NOMO-1 treated with dmso at 0.1 percent for 144 hours (cell line): ENCODE measurements around the gene BAAT.
"Not testable (repeated sequence)": the region's sequence is repeated elsewhere in the genome, so short reads cannot be mapped to it uniquely, and the experiment has no call there.

Experiments used
- DNase-seq: peaks from one replicate; lab custom pipeline; 2025; ENCODE audit not compliant: unreplicated experiment; lab: John Stamatoyannopoulos, UW

The BAAT gene

DNA sequence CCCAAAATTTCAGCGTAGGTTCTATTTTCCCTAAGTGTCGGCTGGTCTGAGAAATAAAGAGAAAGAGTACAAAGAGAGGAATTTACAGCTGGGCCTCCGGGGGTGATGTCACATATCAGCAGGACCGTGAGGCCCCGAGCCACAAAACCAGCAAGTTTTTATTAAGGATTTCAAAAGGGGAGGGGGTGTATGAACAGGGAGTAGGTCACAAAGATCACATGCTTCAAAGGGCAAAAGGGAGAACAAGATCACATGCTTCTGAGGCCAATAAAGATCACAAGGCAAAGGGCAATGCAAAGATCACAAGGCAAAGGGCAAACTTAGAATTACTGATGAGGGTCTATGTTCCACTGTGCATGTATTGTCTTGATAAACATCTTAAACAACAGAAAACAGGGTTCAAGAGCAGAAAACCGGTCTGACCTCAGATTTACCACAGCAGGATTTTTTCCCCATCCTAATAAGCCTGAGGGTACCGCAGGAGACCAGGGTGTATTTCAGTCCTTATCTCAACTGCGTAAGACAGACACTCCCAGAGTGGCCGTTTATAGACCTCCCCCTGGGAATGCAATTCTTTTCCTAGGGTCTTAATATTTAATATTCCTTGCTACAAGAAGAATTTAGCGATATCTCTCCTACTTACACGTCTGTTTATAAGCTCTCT lies at the start of gene BAAT:
Gene BAAT, minus strand, starts transcription at position 134 of the 664 bp plus-strand sequence. CDS start 13,602 bp downstream, outside the sequence.
- not testable (repeated sequence) for DNase-seq

DNA sequence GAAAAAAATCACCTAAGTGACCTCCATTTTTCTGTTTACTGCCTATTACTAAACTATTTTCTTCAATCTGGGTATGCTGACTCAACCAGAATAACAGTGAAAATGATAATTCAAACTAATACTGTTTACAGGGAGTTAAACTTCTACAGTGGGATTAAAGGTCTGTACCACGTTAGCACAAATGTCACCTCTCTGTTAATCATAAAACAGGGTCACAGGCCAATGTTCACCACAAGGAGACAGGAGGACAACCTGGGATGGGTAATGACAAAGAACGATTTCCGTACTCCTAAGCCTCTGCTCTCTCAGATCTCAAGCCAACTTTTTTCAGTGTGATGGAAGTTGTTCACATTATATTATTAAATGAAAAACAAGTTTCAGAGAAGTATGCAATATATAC lies 48.4 kb upstream of the BAAT start:
- no peak for DNase-seq

DNA sequence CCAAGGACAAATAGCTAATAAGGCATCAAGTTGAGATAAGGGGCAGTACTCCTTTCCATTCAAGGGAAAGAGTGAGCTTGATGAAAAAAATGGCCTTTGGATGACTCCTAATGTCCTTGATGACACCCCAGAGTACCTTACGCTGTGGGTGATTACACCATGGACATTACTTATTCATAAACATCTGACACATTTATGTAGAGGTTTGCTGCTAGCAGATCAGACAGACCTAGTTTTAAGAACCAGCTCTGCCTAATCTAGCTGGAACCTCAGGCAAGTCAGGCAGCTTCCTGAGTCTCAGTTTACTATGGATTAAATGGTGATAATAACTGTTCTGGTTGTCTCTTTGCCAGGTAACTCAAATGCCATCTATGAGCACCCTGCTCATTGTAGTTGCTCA lies 47.9 kb upstream of the BAAT start:
- no peak for DNase-seq

DNA sequence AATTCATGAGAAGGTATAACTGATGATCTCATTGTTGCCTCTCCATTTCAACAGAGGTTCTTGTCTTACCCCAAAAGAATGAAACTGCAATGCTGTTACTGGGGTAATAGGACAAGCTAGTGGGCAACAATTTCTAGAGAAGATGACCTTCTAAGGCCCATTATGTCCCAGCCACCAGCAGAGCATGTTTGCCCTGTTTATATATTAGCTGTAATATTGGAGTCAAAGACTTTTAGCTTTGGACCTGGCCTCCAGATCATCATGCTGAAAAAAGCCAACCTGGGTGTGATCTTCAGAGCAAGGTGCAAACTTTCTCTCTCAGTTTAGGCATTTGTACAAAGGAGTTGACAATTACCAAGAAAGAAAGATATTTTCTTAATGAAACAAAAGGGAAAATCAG lies 47.4 kb upstream of the BAAT start:
- DNase-seq = no peak

DNA sequence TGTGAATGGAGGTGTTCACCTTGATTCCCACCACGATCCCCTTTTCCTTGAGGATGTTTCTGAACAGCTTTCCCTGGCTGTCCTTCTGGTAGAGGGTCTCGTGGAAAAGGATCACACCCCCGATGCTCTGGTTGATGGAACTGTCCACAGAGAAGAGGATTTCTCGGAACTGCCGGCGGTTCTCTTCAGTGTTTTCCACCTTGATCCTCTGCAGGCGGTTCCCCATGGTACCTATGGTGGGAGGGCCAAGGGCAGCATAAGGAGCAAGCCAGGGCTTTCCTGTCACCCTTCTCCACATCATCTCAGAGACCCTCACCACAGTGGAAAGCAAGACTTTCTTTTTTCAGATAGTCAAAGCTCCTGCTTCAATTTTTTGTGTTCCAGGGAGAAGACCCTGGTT lies 44.9 kb upstream of the BAAT start:
- no peak for DNase-seq

DNA sequence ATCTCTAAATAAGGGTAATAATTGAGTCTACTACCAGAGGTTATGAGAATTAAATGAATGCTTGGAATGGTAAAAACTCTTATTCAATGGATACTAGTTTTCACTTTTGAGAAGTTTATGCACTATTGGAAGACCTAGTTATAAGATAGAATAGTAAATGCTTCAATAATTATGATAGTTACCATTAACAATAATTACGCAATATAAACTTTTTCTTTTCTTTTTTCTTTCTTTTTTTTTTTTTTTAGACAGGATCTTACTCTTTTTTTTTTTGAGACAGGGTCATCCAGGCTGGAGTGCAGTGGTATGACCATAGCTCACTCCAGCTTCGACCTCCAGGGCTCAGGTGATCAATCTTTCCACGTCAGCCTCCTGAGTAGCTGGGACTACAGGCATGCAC lies 44.1 kb upstream of the BAAT start:
- DNase-seq = no peak

GRCh38 chr9:101427957-101428655 lies 43.3 kb upstream of the BAAT start:
- DNase-seq = no peak

DNA sequence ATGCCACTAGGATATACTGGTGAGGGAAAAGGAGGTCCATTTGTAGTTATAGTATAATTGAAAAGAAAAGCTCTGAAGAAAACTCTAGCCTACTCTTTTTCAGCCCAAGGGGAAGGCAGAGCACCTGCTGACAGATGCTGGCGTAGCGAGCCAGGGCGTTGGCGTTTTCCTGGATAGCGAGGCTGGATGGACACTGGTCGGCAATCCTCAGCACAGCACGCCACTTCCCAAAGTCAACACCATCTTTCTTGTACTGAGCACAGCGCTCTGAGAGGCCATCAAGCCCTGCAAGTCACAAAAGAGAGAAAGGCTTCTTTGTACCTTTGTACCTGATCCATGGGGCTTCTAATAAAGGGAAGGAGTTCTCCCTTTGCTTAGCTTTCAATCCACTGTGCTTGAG lies 42.6 kb upstream of the BAAT start:
- DNase-seq = no peak

DNA sequence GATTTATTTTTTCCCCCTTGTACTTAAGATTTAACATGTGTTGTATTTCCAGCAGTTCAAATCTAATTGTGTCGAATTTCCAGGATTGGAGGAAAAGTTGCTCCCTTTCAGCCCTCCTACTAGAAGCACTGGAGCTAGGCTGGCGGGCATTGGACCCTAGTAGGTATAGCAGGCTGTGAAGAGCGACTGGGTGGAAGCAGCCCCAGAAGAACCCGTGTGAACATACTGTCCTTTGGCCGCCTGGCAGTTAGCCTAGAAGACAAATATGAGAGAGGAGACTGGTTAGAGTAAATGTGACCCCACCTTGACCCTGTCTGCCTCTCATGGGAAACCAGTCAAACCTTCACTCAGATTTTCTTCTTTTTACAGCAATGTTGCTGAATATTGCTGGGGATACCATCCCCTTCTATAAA lies 36.9 kb upstream of the BAAT start:
- no peak for DNase-seq

DNA sequence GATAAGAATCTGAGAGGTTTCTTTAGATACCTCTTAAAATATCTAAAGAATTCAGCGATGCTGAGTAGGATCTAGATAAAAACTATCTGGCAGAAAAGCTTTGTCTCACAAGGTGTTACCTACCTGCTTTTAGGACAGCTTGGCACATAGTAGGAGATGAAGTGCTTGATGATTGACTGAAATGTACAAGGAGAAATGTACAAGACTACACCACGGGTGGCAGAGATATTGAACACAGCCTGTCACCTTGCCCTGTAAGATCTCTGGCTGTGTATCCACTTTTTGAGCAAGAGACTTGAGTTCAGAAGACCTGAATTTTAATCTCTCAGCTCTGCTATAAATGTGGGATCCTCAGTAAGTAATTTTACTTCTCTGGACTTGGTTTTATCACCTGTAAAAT lies 35.1 kb upstream of the BAAT start:
- DNase-seq = no peak

GRCh38 chr9:101418518-101419430 lies 34.0 kb upstream of the BAAT start:
- no peak for DNase-seq

DNA sequence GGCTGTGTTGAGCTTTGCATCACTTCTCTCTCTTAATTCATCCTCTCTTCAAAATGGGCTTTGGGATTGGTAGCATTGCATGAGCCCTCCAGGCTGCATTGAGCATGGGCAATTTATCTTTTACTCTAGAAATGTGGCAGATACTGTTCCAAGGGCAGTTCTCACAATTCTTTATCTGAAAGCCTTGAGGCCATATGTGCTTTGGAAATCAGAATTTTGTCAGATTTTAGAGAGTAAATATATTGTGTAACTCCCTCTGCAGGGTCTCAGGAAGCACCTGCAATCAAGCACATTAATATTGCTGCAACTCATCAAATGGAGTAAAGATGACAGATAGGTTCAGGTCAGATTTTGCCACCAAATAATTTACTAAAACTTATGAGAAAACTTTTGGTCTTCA lies 33.2 kb upstream of the BAAT start:
- DNase-seq = no peak

GRCh38 chr9:101417389-101417788 lies 32.6 kb upstream of the BAAT start:
- no peak for DNase-seq

DNA sequence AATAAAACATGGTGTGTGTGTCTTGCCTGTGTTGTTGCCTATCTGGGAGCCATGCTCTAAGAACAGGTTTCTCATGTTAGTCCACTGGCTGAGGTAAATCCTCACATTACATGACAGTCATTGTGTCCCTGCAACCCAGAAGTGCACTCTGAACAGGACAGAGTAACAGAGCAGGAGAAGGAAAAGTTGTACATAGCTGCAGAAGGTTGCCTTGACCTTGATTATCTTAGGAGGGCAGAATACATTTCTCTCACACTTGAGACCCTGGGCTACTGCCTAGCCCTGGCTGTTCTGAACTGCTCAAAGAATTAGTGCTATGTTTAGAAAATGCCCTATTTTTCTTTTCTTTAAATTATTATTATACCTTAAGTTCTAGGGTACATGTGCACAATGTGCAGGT lies 30.8 kb upstream of the BAAT start:
- no peak for DNase-seq

DNA sequence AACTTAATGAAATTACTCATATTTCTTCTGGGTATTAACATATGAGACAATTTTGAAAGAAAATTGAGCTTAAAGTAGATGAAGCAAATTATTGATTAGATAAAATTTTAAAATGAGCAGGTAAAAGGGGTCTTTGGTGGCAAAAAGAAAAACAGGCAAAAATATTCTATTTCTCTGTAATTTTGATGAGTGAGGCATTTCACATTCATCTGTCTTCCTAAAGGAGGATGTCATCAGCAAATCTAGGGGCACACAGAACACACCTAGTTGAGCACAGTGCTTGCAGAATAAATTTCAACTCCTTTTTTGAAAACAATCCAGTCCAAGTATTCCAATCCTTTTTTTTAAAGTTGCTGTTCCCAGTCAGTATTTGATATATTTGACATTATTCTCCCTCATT lies 30.0 kb upstream of the BAAT start:
- no peak for DNase-seq

DNA sequence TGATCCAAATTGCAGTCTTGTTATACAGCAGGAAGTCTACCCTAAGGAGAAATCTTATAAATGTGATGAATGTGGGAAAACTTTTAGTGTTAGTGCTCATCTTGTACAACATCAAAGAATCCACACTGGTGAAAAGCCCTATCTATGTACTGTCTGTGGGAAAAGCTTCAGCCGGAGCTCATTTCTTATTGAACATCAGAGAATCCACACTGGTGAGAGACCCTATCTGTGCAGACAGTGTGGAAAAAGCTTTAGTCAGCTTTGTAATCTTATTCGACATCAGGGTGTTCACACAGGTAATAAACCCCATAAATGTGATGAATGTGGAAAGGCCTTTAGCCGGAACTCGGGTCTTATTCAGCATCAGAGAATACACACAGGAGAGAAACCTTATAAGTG lies 24.3 kb upstream of the BAAT start:
- no peak for DNase-seq

GRCh38 chr9:101408374-101409078 lies 23.7 kb upstream of the BAAT start:
- no peak for DNase-seq

DNA sequence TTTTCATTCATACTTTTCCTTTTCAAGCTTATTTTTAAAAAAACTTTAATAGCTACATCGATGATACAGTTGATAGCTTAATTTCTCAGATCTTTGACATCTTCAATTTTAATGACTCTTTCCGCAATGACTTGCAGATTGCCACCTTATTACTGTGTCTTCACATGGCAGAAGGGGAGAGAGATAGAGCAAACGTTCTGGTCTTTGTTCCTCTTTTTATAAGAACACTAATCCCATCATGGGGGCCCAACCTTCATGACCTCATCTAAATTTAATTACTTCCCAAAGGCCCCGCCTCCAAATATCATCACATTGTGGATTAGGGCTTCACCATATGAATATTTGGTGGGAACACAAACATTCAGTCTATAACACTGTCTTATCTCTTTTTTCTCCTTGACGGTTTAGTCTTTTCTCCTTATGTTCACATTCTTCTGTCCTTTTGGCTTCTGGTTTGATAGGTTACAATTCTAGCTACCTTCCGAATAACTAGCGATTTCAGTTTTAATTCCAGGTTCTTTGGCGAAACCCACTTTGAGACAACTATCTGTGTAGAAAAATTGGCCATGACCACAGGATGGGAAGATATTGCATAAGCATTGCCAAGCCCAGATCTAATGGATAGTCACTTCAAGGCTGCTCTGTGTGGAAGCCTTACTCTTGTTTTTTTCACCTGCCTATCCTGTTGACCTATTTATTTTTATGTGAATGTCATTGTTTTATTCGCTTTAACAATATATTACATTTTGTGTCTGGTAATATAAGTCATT lies 18.9 kb upstream of the BAAT start:
- no peak for DNase-seq

DNA sequence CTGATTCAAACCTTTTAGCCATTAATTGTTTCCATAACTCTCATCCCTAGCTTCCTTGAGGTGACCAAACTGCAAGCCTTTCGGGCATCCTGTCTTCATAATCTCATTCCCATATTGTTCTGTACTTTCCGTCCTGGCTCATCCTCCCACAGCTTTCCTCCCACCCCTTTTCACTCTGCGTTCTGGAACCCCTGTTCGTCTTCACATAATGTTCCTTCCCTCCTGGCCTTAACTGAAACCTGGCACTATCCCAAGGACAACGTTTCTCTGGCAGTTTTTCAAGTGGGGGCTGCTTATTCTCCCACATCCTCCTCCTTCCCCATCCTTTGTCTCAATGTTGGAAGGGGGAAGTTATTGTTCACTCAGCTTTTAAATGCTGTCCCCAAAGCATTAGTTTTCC lies 15.3 kb upstream of the BAAT start:
- DNase-seq = no peak

DNA sequence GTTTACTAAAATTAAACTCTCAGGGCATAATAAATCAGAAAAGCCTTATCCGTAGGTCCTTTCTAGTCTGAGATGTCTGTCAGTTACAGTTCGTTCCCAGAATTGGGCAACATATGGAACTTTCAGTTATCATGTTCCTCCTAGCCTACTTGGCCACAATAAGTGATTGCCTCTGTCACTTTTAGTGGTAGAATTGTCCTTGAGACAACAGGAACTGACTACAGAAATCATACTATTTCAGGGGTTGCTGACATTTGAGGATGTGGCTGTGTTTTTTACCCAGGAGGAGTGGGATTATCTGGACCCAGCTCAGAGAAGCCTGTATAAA lies 14.8 kb upstream of the BAAT start:
- DNase-seq = no peak
